Urothelium cell line (cell line): ENCODE measurements around the gene UPF2.
"Not testable (repeated sequence)": the region's sequence is repeated elsewhere in the genome, so short reads cannot be mapped to it uniquely, and the experiment has no call there.

Experiments used
- DNase-seq: peaks from one replicate; pipeline ENCODE4 v3.0.0; 2011; ENCODE audit warnings: low spot score, mixed read lengths
- FAIRE-seq: peaks from 2 replicates; lab custom pipeline; 2011; peaks lifted over from hg19 to GRCh38; lab: Jason Lieb, UNC

Gene UPF2, protein sequence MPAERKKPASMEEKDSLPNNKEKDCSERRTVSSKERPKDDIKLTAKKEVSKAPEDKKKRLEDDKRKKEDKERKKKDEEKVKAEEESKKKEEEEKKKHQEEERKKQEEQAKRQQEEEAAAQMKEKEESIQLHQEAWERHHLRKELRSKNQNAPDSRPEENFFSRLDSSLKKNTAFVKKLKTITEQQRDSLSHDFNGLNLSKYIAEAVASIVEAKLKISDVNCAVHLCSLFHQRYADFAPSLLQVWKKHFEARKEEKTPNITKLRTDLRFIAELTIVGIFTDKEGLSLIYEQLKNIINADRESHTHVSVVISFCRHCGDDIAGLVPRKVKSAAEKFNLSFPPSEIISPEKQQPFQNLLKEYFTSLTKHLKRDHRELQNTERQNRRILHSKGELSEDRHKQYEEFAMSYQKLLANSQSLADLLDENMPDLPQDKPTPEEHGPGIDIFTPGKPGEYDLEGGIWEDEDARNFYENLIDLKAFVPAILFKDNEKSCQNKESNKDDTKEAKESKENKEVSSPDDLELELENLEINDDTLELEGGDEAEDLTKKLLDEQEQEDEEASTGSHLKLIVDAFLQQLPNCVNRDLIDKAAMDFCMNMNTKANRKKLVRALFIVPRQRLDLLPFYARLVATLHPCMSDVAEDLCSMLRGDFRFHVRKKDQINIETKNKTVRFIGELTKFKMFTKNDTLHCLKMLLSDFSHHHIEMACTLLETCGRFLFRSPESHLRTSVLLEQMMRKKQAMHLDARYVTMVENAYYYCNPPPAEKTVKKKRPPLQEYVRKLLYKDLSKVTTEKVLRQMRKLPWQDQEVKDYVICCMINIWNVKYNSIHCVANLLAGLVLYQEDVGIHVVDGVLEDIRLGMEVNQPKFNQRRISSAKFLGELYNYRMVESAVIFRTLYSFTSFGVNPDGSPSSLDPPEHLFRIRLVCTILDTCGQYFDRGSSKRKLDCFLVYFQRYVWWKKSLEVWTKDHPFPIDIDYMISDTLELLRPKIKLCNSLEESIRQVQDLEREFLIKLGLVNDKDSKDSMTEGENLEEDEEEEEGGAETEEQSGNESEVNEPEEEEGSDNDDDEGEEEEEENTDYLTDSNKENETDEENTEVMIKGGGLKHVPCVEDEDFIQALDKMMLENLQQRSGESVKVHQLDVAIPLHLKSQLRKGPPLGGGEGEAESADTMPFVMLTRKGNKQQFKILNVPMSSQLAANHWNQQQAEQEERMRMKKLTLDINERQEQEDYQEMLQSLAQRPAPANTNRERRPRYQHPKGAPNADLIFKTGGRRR

DNA sequence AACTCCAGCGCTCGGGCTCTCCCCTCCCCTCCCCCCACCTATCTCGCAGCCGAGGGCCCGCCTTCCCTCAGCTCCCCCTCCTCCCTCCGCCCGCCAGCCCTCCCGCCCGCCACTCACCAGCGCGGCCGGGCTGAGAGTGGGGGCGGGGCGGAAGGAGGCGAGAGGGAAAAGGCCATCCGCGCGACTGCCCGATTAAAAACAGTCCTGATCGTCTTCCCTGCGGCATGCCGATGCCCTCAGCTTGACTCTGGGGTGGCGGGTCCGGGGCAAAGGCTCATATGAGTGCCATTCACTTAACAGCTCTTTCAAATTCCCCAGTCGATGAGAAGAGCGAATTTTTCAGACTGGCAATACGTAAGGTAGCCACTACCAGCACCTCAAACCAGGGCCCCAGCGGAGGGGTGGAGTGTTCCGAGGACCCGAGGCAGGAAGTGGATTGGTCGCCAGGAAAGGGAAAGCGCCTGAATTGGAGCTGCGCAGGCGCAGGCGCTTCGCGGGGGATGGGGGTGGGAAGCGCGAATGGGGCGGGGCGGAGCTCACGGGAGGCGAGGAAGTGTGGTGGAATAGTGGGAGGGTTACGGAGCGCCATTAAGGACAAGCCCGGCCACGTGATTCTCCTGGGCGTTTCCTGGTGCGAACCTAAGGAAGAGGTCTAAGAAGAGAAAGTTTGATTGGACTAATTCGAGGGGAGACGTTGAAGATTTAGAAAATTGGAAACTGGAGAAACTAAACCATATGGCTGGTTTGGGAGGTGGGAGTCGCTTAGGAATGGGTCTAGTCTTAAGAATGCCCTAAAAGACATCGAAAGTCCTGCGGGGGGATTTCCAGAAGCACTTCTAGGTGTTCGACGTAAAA lies at the start of gene UPF2:
TSS of gene UPF2 (minus strand) at position 13 of the 855 bp plus-strand sequence. CDS start 7,386 bp downstream, outside the sequence.
- DNase-seq (peak; percentile 99), FAIRE-seq (peak; percentile 62)

DNA sequence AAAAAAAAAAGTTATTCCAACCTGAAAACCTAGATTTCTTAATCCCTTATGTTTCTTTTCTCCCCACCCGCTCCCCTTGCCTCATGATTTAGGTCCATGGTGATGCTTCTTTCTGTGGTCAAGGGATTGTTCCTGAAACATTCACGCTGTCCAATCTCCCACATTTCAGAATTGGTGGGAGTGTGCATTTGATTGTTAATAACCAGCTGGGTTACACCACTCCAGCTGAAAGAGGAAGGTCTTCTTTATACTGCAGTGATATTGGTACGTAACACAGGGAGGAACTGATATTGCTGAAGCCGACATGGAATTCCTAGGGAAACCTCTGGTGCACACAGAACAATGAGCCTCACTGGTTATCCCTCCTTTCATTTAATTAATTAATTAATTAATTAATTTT lies 48.8 kb upstream of the UPF2 start:
- no peak for DNase-seq
- no peak for FAIRE-seq

DNA sequence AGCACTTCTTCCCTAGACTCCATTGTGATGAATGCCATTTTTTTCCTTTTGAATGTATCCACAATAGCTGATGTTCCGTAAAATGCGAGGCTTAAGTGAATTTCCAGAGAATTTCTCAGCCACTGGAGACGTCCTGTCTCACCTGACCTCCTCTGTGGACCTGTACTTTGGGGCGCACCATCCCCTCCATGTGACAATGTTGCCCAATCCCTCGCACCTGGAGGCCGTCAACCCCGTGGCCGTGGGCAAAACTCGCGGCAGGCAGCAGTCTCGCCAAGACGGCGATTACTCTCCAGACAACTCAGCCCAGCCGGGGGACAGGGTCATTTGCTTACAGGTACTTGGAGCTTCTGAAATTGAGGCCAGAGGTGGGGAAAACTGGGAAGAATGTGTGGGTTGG lies 46.3 kb upstream of the UPF2 start:
- DNase-seq (no peak), FAIRE-seq (no peak)

DNA sequence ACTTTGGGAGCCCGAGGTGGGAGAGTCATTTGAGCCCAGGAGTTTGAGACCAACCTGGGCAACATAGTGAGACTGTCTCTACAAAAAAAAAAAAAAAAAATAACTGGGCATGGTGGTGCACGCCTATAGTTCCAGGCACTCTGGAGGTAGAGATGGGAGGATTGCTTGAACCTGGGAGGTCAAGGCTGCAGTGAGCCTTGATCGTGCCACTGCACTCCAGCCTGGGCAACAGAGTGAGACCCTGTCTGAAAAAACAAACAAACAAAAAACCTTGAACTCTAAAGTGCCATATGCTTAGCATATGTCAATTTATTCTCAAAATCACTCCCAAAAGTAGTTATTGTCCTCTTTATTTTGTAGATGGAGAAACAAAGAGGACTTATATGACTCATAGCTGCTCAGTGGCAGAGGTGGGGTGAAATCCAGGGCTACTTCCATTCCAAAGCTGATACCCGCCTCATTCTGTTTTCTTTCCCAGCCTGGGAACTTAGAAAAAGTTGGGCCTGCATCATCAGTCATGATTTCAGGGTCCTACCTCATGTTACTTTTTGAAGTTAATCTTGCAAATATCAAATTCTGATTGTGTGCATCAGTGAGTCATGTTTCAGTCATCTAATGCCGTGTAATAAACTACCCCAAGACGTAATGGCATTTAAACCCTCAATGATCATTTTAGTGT lies 39.4 kb upstream of the UPF2 start:
- FAIRE-seq = peak; percentile 13
- peak; percentile 31 for DNase-seq

DNA sequence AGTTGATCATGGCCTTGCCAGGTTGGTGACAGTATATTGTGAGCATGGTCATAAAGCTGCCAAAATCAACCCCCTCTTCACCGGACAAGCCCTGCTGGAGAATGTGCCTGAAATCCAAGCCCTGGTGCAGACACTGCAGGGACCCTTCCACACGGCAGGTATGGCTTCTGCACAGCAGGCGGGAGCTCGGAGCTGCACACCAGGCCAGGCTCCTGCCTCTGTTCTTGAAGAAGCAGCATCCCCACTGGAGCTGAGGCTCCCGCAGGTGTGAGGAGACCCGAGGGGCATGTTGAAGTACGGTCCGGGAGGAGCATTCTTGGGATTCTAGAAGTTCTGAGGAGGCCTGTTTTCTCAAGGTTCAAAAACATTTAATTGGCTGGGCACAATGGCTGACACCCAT lies 38.9 kb upstream of the UPF2 start:
- no peak for FAIRE-seq
- no peak for DNase-seq

DNA sequence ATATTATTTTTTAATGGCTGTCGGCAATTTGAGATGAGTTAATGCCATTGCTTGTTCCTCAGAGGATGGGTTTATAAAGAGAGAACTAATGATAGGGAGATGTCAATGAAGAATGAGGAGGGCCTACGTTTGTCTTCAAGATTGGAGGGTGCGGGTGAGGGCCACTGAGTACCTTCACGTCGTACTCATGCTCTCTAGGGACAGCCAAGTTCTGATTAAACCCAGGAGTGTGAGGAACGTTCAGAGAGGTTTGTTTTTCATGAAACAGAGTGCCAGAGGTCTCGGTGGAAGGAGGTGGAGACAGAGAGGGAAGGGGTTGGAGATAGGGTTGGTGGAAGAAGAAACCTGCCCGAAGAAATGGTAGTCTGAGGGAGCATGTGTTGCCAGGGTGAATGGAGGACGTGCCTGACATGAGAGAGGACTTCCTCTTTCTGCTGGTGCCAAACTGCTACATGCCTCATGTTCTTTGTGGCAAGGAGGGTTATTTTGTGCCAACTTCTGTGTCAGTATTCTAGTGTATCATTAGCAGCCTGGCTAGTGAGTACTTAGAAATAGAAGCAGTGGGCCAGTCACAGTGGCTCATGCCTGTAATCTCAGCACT lies 35.1 kb upstream of the UPF2 start:
- no peak for FAIRE-seq
- no peak for DNase-seq

DNA sequence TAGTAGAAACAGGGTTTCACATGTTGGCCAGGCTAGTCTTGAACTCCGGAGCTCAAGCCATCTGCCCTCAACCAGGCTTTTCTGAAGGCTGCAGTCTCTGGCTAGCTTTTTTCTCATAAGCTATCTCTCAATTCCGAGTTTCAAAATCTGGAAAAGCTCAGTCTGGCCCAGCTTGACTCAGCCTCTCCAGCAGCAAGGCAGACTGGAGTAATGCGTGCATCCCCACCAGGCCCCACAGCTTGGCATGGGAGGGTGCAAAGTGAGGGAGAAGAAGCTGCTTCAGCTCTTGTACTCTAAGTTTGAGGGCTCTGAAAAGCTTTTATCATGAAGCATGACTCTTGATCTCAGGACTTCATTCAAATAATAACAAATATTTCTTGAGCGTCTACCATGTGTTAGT lies 30.9 kb upstream of the UPF2 start:
- FAIRE-seq = no peak

DNA sequence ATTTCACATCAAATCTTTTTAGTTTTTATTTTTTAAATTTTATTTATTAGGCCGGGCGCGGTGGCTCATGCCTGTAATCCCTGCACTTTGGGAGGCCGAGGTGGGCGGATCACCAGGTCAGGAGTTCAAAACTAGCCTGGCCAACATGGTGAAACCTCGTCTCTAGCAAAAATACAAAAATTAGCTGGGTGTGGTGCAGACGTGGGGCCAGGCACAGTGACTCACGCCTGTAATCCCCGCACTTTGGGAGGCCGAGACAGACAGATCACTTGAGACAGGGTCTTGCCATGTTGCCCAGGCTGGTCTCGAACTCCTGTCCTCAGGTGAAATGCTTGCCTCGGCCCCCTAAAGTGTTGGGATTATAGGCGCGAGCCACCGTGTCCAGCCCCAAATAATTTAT lies 28.8 kb upstream of the UPF2 start:
- FAIRE-seq, DNase-seq: not testable (repeated sequence)

More for the DNA sequence above, 30.9 kb upstream of the UPF2 start:
- DNase-seq = no peak

DNA sequence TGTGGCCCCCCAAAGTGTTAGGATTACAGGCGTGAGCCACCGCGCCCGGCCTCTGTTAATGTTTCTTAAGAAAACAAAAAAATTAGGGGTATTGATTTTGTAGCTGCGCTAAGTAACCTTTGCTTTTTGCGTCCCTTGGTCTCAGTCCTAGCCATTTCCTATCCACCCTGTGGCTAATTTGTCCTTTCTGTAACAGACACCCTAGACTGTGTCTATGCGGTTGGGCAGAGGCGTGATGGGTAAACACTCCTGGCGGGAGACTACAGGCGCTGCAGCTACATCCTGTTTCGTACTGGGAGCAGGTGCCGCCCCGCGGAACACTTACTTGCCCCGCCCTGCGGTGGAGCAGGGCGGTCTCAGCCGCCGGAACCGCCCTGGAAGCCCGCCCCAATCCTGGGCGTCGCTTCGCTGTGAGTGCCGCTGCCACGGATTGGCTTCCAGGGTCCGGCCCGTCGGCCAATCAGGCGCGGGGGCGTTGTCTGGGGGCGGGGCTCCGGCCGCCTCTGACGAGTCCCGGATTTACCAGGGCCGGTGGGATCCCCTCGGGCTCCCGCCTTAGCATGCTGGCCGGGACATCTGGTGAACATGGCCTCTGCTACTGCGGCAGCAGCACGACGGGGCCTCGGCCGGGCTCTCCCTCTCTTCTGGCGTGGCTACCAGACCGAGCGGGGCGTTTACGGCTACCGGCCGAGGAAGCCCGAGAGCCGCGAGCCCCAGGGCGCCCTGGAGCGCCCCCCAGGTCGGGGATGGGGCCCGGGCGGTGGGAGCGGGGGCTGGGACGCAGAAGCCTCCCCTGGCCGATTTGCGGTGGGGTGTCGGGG lies 26.1 kb upstream of the UPF2 start, which contains the start of gene DHTKD1:
TSS of gene DHTKD1 (plus strand) at position 506 of the 821 bp plus-strand sequence. CDS start at position 586, 80 bp downstream.
- DNase-seq (peak; percentile 100), FAIRE-seq (peak; percentile 37)

DNA sequence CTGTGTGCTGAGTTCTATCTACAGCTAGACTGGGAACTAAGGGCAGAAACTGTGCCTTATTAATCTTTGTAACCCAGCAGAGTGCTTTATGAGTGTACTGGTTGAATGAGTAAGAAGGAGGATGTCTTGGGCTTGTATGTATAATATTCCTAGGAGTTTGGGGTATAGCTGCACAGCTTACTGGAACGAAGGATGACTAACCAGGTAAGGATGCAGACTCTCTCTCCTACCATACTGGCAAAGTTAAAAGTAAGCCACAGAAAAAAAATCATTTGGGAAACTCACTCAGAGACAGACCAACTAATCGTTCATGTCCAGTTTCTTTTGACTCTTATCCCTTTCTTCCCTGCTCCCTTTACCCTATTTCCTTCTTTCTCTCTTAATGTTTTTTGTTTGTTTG lies 24.7 kb upstream of the UPF2 start:
- DNase-seq (peak; percentile 60), FAIRE-seq (no peak)

DNA sequence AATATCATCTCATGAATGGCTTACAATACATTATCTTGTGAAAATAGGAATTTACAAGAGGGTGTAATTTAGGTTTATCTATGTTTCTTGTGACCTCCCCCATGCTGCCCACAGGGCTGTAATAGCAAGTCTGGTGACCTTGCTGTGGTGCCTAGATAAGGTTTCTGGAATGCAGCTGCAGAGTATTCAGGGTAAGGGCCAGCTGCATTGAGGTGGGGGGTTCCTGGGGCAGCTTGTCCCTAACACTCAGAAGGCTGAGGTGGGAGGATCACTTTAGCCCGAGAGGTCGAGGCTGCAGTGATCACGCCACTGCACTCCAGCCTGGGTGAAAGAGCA lies 20.8 kb upstream of the UPF2 start:
- FAIRE-seq = no peak
- no peak for DNase-seq

DNA sequence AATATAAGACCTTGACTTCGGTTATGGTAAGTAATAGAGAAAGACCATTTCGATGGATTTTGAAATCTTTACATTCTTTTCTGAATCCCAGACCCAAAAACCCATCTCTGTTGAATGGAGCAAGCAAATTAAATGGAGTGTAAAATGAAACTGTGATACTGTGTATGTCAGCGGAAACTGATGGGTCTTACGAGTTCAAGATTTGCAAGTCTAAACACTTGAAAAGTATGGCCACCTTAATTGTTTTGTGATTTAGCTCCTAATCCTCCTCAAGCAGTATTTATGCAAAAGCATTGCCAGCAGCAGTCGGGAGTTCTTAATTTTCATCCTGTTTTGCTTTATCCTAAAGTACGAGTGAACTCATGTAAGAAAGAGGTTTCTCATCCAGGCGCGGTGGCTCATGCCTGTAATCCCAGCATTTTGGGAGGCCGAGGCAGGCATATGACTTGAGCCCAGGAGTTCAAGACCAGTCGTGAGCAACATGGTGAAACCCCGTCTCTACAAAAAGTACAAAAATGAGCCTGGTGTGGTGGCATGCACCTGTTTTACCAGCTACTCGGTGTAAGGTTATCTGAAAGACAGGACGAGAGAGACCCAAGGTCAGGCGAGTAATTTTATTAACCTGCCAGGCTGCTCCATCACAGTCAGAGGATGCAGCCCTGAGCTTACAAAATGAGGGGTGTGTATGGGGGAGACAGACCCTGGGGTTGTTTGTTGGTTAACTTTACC lies 20.3 kb upstream of the UPF2 start:
- FAIRE-seq (no peak), DNase-seq (no peak)

DNA sequence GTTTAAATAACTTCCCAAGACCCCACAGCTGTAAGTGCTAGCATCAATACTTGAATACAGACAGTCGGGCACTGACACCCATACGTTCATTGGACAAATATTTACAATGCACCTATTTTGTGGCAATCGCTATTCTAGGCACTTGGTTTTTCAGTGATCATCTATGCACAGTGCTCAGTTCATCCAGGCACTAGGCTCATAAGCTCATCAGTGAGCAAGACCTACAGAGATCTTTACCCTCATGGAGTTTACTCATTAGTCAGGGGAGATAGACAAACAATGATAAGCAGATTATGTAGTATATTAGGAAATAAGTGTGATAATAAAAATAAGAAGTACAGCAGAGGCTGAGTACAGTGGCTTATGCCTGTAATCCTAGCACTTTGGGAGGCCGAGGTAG lies 18.5 kb upstream of the UPF2 start:
- no peak for FAIRE-seq
- DNase-seq = no peak

DNA sequence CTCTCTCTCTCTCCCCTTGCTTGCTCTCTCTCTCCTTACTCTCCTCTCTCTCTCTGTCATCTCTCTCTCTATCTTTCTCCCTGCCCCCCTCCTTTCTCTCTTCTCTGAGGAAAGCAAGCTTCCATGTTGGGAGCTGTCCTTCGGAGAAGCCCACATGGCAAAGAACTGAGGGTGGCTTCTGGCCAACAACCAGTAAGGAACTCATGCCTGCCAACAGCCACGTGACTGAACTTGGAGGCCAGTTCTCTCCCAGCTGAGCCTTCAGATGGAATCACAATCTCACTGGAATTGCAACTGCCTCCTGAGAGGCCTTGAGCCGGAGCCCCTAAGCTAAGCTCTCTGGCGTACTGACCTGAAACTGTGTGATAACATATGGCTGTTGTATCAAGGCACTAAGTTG lies 14.1 kb upstream of the UPF2 start:
- FAIRE-seq (no peak), DNase-seq (no peak)

DNA sequence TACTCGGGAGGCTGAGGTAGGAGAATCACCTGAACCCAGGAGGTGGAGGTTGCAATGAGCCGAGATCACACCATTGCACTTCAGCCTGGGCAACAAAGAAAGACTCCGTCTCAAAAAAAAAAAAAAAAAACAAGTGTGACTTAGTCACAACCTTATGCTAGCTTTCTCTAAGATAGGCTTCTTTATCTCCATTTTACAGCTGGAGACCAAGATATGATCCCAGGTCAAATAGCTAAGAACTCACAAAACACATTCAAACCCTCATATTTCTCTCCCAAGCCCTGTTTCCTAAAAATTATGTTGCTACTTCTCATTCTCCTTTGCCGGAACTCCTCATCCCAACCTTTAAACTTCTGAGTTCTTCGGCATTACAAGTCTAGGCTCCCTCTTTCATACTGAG lies 13.1 kb upstream of the UPF2 start:
- FAIRE-seq = no peak
- no peak for DNase-seq

DNA sequence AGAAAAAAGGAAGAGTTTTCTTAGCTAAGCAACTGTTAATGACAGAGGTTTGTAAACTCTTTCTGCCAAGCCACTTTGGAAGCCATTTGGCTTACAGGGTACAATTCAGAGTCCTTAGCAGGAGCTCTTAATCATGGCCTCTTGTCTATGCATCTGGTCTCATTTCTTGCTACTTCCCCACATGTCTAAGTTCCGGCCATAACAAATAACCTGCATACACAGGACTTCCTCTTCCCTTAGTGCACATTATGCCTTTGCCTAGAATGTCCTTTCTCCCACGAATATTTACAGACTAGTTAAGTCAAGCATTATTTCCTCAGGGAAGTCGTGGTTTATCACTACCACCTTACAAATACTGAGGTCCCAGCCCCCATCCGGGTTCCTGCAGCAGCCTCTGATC lies 8.6 kb upstream of the UPF2 start:
- FAIRE-seq (no peak), DNase-seq (no peak)

DNA sequence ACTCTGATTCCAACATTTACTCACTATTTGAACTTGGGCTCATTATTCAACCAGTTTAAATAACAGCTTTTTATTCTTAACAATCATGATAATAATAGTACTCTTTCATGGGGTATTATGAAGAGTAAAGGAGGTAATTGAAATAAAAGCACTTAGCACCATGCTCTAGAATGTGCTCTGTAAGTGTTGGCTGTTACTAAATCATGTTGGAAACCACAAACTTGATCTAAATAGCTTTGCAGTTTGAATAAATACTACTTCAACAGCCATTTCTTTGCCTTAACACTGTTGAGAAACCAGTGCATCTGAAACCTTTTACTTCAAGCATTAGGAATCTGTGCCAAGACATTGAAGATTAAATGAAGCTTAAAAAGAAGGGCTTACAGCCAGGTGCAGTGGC lies 7.9 kb upstream of the UPF2 start:
- DNase-seq (no peak), FAIRE-seq (no peak)

DNA sequence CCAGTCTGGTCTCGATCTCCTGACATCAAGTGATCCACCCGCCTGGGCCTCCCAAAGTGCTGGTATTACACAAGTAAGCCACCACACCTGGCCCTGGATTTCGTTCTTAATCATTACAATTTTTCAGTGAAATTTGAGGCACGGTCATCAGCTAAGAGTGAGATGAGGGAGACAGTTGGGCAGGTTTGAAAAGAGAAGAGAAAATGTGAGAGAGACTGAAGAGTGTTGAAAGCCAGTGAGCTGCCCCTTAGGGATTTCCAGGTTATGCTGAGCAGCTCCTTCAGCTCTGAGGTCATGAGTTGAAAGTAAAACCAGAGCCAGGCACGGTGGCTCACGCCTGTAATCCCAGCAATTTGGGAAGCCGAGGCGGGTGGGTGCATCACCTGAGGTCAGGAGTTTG lies 5.9 kb upstream of the UPF2 start:
- DNase-seq (no peak), FAIRE-seq (no peak)
